Right lobe of liver (tissue), 6 donors: Measurements from ENCODE around the gene MAPKAPK2. TPM values are rescaled to one million over a fixed set of nuclear protein-coding genes. Genes with fewer than 3 reads are reported as not detected.

Experiments used
- ATAC-seq, 4 donors: fragments of 200-7000 bp; cut with Tn5 transposase; one replicate each; pipeline ENCODE4 v1.9.1; 2020; ENCODE audit warnings: mild to moderate bottlenecking in 4 of 4, moderate library complexity in 4 of 4
- DNase-seq, 3 donors: peaks; one replicate each; pipeline ENCODE4 v3.0.0-alpha.2; 2020
- H3K27ac ChIP-seq, 3 donors: fragments of 200-600 bp; one replicate each; pipeline ENCODE4 v1.8.0; 2022
- H3K27me3 ChIP-seq, 2 donors: fragments of 200-600 bp; one replicate each; pipeline ENCODE4 v1.8.0; 2022
- H3K36me3 ChIP-seq, 4 donors: fragments of 200-600 bp; sonication (generic) in 1 of 4; one replicate each; pipeline versions ENCODE4 v1.5.1 to v1.8.0; 2017 to 2022; ENCODE audit warnings: control low read depth in 1 of 4
- H3K4me1 ChIP-seq, 4 donors: fragments of 200-600 bp; sonication (generic) in 1 of 4; one replicate each; pipeline versions ENCODE4 v1.5.1 to v1.8.0; 2017 to 2022; ENCODE audit warnings: control low read depth in 1 of 4
- H3K4me3 ChIP-seq, 3 donors: fragments of 200-600 bp; one replicate each; pipeline ENCODE4 v1.8.0; 2022
- H3K9me3 ChIP-seq, 4 donors: fragments of 200-600 bp; sonication (generic) in 1 of 4; one replicate each; pipeline versions ENCODE4 v1.5.1 to v1.8.0; 2017 to 2022; ENCODE audit warnings: control low read depth in 1 of 4
- CTCF ChIP-seq, 4 donors: fragments of 200-600 bp in 3 of 4; fragments of 450-650 bp in 1 of 4; IDR thresholded peaks; one replicate each; pipeline versions ENCODE4 v1.5.1 to v1.8.0; 2016 to 2022; ENCODE audit warnings: antibody characterized with exemption in 4 of 4, mild to moderate bottlenecking in 2 of 4
- POLR2A ChIP-seq: fragments of 450-650 bp; IDR thresholded peaks from one replicate; pipeline ENCODE4 v1.6.1; 2017; ENCODE audit warnings: antibody characterized with exemption, mild to moderate bottlenecking
- WGBS: methylation state at CpG from one replicate; pipeline ENCODE4 v1.1.6; 2018; ENCODE audit warnings: low coverage, low lambda C conversion rate; ENCODE audit not compliant: insufficient coverage; ENCODE audit errors: missing lambda C conversion rate; 5-methylcytosine and 5-hydroxymethylcytosine counted together
- intact Hi-C, 2 donors: fragments of 100-400 bp; cut with DNase I; formaldehyde crosslinking; loops; one replicate each; pipeline versions ENCODE4 v1.11.2 to v1.14.1; 2022
- total RNA-seq, 6 experiments: library from RNA; depleted of rRNA in 2 of 6; stranded (reverse); fragments of >200 nt in 2 of 6; fragmentation: NEBNext Ultra II Directional in 3 of 6; extraction: Animal tissue kit (Norgen Biotek cat#: 25700) in 3 of 6; gene quantifications; one replicate each; pipeline versions ENCODE4 v1.1.0 to v1.2.4, GENCODE V29; 2016 to 2023
- donor health status: DM: no; HTN: yes; CAD: no.
- donor health status: DM: no; HTN: no; CAD: no.
- donor health status: DM: no; HTN: no; CAD: no.
- donor health status: DM: no; HTN: yes; CAD: no.
- donor health status: DM: no; HTN: yes; CAD: no.

The MAPKAPK2 gene
- total RNA-seq, 6 experiments from 2014 or later: 25.6 to 46.6 (median 34.0) TPM

GRCh38 chr1:206771338-206771692 is 86.6 kb downstream of the MAPKAPK2 start:
- TF ChIP-seq CTCF (IDR thresholded peaks at IDR 0.05) (no peak), POLR2A (no peak)
- Histone ChIP-seq H3K27me3 (no peaks in the 10 kb centered on the region), H3K4me3 (no peak overlapping the region), H3K4me1 (no peaks in the 10 kb centered on the region), H3K9me3 (no peaks in the 10 kb centered on the region), H3K27ac (no peak overlapping the region), H3K36me3 (no peaks in the 10 kb centered on the region)
- DNase-seq (no peak), ATAC-seq (no peak)
- intact Hi-C loops: no loop called here
- 52% methylated on average over 4 of the region's 4 CpGs for WGBS

DNA sequence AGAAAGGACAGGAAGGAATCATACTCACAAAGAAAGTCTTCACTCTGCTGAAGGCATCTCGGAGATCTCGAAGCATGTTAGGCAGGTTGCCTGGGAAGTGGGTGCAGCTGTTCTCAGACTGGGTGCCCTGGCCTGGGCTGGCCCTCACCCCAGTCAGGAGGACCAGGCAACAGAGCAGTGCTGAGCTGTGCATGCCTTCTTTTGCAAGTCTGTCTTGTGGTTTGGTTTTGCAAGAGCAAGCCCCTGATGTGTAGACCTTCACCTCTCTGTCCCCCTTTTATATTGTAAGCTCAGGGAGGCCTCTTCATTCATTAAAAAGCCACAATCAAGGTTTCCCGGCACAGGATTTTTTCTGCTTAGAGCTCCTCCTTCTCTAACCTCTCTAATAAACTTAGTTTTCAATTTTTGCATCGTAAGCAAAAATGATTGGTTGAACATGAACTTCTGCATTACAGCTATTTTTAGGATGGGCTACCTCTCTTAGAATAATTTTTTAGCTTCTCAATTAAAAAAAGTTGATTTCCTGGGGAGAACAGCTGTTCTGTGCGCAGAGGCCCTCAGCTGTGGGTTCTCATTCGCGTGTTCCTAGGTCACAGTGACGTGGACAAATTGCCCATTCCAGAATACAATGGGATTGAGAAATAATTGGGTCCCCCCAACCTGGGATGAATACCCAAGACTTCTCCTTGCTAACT is 87.7 kb downstream of the MAPKAPK2 start, which contains the start of gene IL10:
TSS of gene IL10 (minus strand) at position 252 of the 695 bp plus-strand sequence. CDS start at position 193, 59 bp downstream.
- Histone ChIP-seq H3K9me3 (no peaks in the 10 kb centered on the region), H3K36me3 (no peaks in the 10 kb centered on the region), H3K4me1 (no peaks in the 10 kb centered on the region), H3K27ac (no peak within 1 kb of the TSS), H3K4me3 (no peak within 1 kb of the TSS), H3K27me3 (no peaks in the 10 kb centered on the region)
- no peak for TF ChIP-seq POLR2A
- TF ChIP-seq CTCF (IDR thresholded peaks at IDR 0.05): no peak
- DNase-seq (no peak), ATAC-seq (peak; percentile 52 to 55 (median 54))
- intact Hi-C loops: no loop called here
- 67% methylated on average over 7 of the region's 8 CpGs for WGBS

- WGBS: 44% methylated on average over 2 of the region's 3 CpGs
- peak; percentile 12 to 42 (median 22) for ATAC-seq
- H3K27ac ChIP-seq: no peak overlapping the region
Observed at GRCh38 chr1:206774093-206774492, 89.4 kb downstream of the MAPKAPK2 start.

DNA sequence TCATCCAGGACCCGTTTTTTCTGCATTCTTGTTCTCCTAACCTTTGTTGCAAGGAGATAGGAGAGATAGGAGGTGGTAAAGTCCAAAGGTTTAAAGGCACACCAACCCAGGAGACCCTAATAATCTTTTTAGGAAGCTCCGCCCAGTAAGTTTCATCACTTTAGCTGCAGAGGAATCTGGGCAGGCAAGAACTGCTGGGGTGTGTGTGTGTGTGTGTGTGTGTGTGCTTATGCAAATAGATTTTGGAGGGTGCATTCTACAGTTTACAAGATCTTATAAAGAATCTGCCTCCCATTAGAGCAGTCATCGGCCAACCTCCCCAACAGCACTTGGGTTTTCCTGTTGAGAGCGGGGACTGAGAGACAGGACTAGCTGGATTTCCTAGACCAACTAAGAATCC is 91.5 kb downstream of the MAPKAPK2 start:
- TF ChIP-seq CTCF (IDR thresholded peaks at IDR 0.05) (no peak), POLR2A (no peak)
- no peak overlapping the region for H3K27ac ChIP-seq
- intact Hi-C loops: no loop called here
- H3K4me1 ChIP-seq: no peaks in the 10 kb centered on the region
- no peaks in the 10 kb centered on the region for H3K36me3 ChIP-seq
- DNase-seq (no peak), ATAC-seq (no peak)
- 35% methylated on average over 2 of the region's 4 CpGs for WGBS
- no peaks in the 10 kb centered on the region for H3K9me3 ChIP-seq
- H3K4me3 ChIP-seq: no peak overlapping the region
- H3K27me3 ChIP-seq: no peaks in the 10 kb centered on the region

More at GRCh38 chr1:206774093-206774492, 89.4 kb downstream of the MAPKAPK2 start:
- Histone ChIP-seq H3K9me3 (no peaks in the 10 kb centered on the region), H3K4me3 (no peak overlapping the region), H3K4me1 (no peaks in the 10 kb centered on the region), H3K27me3 (no peaks in the 10 kb centered on the region), H3K36me3 (no peaks in the 10 kb centered on the region)
- intact Hi-C loops: no loop called here
- no peak for DNase-seq
- TF ChIP-seq CTCF (IDR thresholded peaks at IDR 0.05) (no peak), POLR2A (no peak)
